ENCODE data around the gene MTHFD1L. TPM values are rescaled to one million over a fixed set of nuclear protein-coding genes. Genes with fewer than 3 reads are reported as not detected.

Gene MTHFD1L
- total and polyA plus RNA-seq, 11 donors = 1.1 to 13.2 (median 4.2) TPM

GRCh38 chr6:151005896-151006632 is 140.6 kb downstream of the MTHFD1L start:
- DNase-seq = no peak
- 80 to 83% (median 81%) methylated on average over 13 of the region's 13 CpGs for WGBS, 4 donors

GRCh38 chr6:151007076-151007475 is 141.6 kb downstream of the MTHFD1L start:
- Histone ChIP-seq H3K27ac (no peak overlapping the region), H3K36me3 (no peaks in the 10 kb centered on the region), H3K27me3 (no peaks in the 10 kb centered on the region), H3K4me3 (no peak overlapping the region), H3K9me3 (no peaks in the 10 kb centered on the region), H3K4me1 (peaks cover 0 to 34% (median 9%) of the 10 kb centered on the region in 12 donors)
- 89 to 97% (median 94%) methylated on average over 3 of the region's 3 CpGs for WGBS, 4 donors
- ATAC-seq = no peak
- no peak for DNase-seq
- intact Hi-C loops (cut with DNase I) = loop anchor here in 1 of 10 donors (5.0 kb wide), 1 partner anchor 115 kb away; no protein-coding TSS in a partner anchor
- TF ChIP-seq POLR2A (IDR thresholded peaks at IDR 0.05) = no peak
- no peak for TF ChIP-seq CTCF (IDR thresholded peaks at IDR 0.05)

More at GRCh38 chr6:151005896-151006632, 140.6 kb downstream of the MTHFD1L start:
- Histone ChIP-seq H3K27me3 (no peaks in the 10 kb centered on the region), H3K4me3 (no peak overlapping the region), H3K27ac (peak overlapping the region in 1 of 12 donors; percentile 73), H3K9me3 (no peaks in the 10 kb centered on the region), H3K36me3 (no peaks in the 10 kb centered on the region), H3K4me1 (peaks cover 0 to 34% (median 9%) of the 10 kb centered on the region in 12 donors)
- peak in 2 of 4 donors; percentile 12 to 47 for ATAC-seq
- intact Hi-C loops (cut with DNase I) = loop anchor here in 1 of 10 donors (5.0 kb wide), 1 partner anchor 114 kb away; no protein-coding TSS in a partner anchor
- TF ChIP-seq CTCF (IDR thresholded peaks at IDR 0.05) (no peak), POLR2A (IDR thresholded peaks at IDR 0.05) (no peak)

- DNase-seq (no peak), ATAC-seq (no peak)
- Histone ChIP-seq H3K4me1 (peaks cover 0 to 34% (median 9%) of the 10 kb centered on the region in 12 donors), H3K27me3 (no peaks in the 10 kb centered on the region), H3K4me3 (no peak overlapping the region), H3K36me3 (no peaks in the 10 kb centered on the region), H3K9me3 (no peaks in the 10 kb centered on the region), H3K27ac (no peak overlapping the region)
- 73 to 90% (median 83%) methylated on average over 4 of the region's 4 CpGs for WGBS, 4 donors
- intact Hi-C loops (cut with DNase I) = loop anchor here in 1 of 10 donors (5.0 kb wide), 1 partner anchor 116 kb away; no protein-coding TSS in a partner anchor
- TF ChIP-seq CTCF (IDR thresholded peaks at IDR 0.05) = no peak
- no peak for TF ChIP-seq POLR2A (IDR thresholded peaks at IDR 0.05)
Measured at GRCh38 chr6:151007922-151008321, 142.4 kb downstream of the MTHFD1L start.

GRCh38 chr6:151008425-151008824 is 142.9 kb downstream of the MTHFD1L start:
- 88 to 90% (median 90%) methylated on average over 4 of the region's 4 CpGs for WGBS, 4 donors
- no peak for DNase-seq
- Histone ChIP-seq H3K27me3 (no peaks in the 10 kb centered on the region), H3K4me3 (no peak overlapping the region), H3K9me3 (no peaks in the 10 kb centered on the region), H3K36me3 (no peaks in the 10 kb centered on the region), H3K27ac (no peak overlapping the region), H3K4me1 (peaks cover 0 to 33% (median 9%) of the 10 kb centered on the region in 12 donors)
- no peak for TF ChIP-seq POLR2A (IDR thresholded peaks at IDR 0.05)
- intact Hi-C loops (cut with DNase I) = loop anchor here in 1 of 10 donors (5.0 kb wide), 1 partner anchor 116 kb away; no protein-coding TSS in a partner anchor
- ATAC-seq = no peak
